WERI-Rb-1 (cell line): ENCODE measurements around the gene GHRH.

Experiments
- DNase-seq: peaks from one replicate; pipeline ENCODE4 v3.0.0-alpha.2; 2020
- H3K27ac ChIP-seq: fragments of 250-450 bp; sonication (Bioruptor Pico); 2 replicates; pipeline ENCODE4 v1.5.1; 2020; ENCODE audit warnings: mild to moderate bottlenecking, moderate library complexity
- H3K27me3 ChIP-seq: fragments of 250-450 bp; sonication (Bioruptor Pico); 2 replicates; pipeline ENCODE4 v1.5.1; 2021; ENCODE audit warnings: mild to moderate bottlenecking, low read depth, moderate library complexity; ENCODE audit not compliant: insufficient read depth, severe bottlenecking
- H3K36me3 ChIP-seq: fragments of 250-450 bp; sonication (Bioruptor Pico); 2 replicates; pipeline ENCODE4 v1.5.1; 2020; ENCODE audit warnings: mild to moderate bottlenecking, moderate library complexity
- H3K4me3 ChIP-seq: 2 replicates; pipeline ENCODE4 v1.5.1; 2011; ENCODE audit warnings: low read depth, mild to moderate bottlenecking, control low read depth, low read length
- H3K9me3 ChIP-seq: fragments of 250-450 bp; sonication (Bioruptor Pico); 2 replicates; pipeline ENCODE4 v1.5.1; 2021; ENCODE audit warnings: mild to moderate bottlenecking, moderate library complexity; ENCODE audit not compliant: severe bottlenecking
- TF ChIP-seq, protein P1 (sequence below): IDR thresholded peaks from 2 replicates; pipeline ENCODE4 v1.5.1; 2011; ENCODE audit warnings: low read depth, mild to moderate bottlenecking, control low read depth, inconsistent platforms, low read length

GHRH gene

DNA sequence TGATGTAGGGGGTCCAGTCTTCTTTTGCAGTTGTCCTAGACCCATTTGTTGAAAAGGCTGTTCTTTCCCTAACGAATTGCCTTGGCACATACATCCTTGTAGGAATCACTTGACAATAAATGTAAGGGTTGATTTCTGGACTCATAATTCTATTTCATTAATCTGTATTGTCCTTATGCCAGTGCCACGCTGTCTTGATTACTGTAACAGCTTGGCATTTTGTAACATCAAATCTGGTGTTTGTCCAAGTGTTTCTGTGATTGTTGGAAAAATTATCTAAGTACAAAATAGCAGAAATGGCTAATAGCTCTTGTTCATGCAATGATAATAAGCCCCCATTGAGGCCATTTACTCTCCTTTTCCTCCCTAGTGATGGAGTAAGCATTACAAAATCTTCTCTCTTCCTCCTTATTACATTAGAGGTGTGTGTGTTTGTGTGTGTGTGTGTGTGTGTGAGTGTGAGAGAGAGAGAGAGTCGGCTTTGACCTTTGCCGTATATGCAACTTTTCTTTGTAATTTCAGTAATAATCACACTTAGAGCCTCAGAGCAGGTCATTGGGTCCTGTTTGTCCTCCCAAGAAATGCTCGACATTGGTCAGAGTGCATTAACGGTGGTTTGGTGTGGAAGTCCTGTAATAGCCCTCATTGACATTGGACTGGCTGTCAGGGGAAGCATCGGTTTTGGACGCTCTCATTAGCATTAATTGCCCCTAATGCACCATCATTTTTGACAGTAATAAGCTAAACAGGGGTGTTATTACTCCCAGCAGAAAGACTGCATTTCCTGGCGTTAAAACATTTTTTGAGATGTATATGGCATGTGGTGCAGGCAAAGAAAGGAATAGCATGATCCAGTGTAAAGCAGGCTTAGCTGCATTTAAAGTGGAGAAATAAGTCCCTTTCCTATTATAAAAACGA lies 41.6 kb downstream of the GHRH start:
- no peak for DNase-seq
- H3K27me3 ChIP-seq = no peaks in the 10 kb centered on the region
- no peak overlapping the region for H3K27ac ChIP-seq
- H3K36me3 ChIP-seq = peaks cover 84% of the 10 kb centered on the region
- H3K4me3 ChIP-seq = no peak overlapping the region
- TF ChIP-seq, protein P1, sequence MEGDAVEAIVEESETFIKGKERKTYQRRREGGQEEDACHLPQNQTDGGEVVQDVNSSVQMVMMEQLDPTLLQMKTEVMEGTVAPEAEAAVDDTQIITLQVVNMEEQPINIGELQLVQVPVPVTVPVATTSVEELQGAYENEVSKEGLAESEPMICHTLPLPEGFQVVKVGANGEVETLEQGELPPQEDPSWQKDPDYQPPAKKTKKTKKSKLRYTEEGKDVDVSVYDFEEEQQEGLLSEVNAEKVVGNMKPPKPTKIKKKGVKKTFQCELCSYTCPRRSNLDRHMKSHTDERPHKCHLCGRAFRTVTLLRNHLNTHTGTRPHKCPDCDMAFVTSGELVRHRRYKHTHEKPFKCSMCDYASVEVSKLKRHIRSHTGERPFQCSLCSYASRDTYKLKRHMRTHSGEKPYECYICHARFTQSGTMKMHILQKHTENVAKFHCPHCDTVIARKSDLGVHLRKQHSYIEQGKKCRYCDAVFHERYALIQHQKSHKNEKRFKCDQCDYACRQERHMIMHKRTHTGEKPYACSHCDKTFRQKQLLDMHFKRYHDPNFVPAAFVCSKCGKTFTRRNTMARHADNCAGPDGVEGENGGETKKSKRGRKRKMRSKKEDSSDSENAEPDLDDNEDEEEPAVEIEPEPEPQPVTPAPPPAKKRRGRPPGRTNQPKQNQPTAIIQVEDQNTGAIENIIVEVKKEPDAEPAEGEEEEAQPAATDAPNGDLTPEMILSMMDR = no peak
- no peaks in the 10 kb centered on the region for H3K9me3 ChIP-seq

GRCh38 chr20:37218976-37219375 lies 42.6 kb downstream of the GHRH start:
- Histone ChIP-seq H3K4me3 (no peak overlapping the region), H3K27me3 (no peaks in the 10 kb centered on the region), H3K36me3 (peaks cover 80% of the 10 kb centered on the region), H3K27ac (no peak overlapping the region), H3K9me3 (no peaks in the 10 kb centered on the region)
- DNase-seq = no peak
- TF ChIP-seq, protein P1 = no peak

DNA sequence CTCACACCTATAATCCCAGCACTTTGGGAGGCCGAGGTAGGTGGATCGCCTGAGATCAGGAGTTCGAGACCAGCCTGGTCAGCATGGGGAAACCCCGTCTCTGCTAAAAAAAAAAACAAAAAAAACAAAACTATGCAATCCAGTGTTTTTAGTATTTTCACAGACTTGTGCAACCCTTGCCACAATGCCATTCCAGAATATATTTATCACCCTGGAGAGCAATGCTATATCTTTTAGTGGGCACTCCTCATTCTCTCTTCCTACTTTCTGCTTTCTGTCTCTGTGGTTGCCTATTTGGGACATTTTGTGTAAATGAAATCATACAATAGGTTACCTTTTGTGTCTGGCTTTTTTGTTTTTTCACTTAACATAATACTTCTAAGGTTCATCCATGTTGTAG lies 43.2 kb downstream of the GHRH start:
- H3K36me3 ChIP-seq = peaks cover 82% of the 10 kb centered on the region

DNA sequence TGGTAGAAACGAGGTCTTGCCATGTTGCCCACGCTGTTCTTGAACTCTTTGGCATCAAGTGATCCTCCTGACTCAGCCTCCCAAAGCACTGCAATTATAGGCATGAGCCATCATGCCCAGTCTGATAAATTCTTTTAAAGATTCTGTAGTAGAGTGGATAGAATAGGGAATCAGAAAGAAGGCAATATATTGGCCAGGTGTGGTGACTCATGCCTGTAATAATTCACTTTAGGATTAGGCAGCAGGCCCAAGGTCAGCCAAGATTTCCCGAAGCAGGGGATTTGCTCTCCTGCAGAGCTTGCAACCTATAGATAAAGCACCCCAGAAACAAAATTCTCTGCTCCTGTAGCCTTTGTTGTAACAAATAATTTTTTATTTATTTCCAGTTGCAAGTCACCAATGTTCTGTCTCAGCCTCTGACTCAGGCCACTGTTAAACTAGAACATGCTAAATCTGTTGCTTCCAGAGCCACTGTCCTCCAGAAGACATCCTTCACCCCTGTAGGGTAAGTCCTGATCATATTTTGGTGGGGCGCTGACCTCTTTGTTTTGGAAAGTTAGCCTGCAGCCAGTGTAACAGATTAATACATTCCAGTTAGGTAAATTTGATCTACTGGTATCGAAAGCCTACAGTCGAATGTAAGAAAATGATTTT lies 51.8 kb downstream of the GHRH start:
- H3K27ac ChIP-seq = peak overlapping the region; percentile 5; the same call in 1 of the 2 replicates
- DNase-seq = peak; percentile 24
- no peaks in the 10 kb centered on the region for H3K27me3 ChIP-seq
- TF ChIP-seq, protein P1 = no peak
- no peaks in the 10 kb centered on the region for H3K9me3 ChIP-seq
- no peak overlapping the region for H3K4me3 ChIP-seq
- H3K36me3 ChIP-seq = peaks cover 99% of the 10 kb centered on the region

More for the DNA sequence above, 43.2 kb downstream of the GHRH start:
- H3K27me3 ChIP-seq = no peaks in the 10 kb centered on the region
- no peak overlapping the region for H3K27ac ChIP-seq
- no peak for DNase-seq
- TF ChIP-seq, protein P1 = no peak
- H3K9me3 ChIP-seq = no peaks in the 10 kb centered on the region
- no peak overlapping the region for H3K4me3 ChIP-seq

DNA sequence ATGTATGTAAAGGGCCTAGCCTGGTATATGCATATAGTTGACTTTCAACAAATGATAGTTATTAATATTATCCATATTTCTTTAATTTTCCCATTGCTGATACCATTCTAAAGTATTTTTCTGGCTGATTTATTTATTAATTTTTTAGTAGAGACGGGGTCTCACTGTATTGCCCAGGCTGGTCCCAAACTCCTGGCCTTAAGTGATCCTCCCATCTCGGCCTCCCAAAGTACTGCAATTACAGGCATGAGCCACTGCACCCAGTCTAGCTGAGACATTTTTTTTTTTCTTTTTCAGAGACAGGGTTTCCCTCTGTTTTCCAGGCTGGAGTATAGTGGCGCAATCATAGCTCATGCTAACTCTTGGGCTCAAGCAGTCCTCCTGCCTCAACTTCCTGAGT lies 52.4 kb downstream of the GHRH start:
- H3K4me3 ChIP-seq = no peak overlapping the region
- peaks cover 100% of the 10 kb centered on the region for H3K36me3 ChIP-seq
- no peaks in the 10 kb centered on the region for H3K27me3 ChIP-seq
- peak overlapping the region; percentile 5; the same call in 1 of the 2 replicates for H3K27ac ChIP-seq
- TF ChIP-seq, protein P1 = no peak
- DNase-seq = no peak
- no peaks in the 10 kb centered on the region for H3K9me3 ChIP-seq
